Activated CD8-positive, alpha-beta memory T cell treated with anti-CD3 and anti-CD28 coated beads for 36 hours (primary cell): ENCODE data around the gene INSRR. TPM values are rescaled to one million over a fixed set of nuclear protein-coding genes. Genes with fewer than 3 reads are reported as not detected.

Source experiments
- CTCF ChIA-PET: fragments of 350-600 bp; sonication (Branson Sonifier 250); formaldehyde crosslinking; loops from one replicate; lab custom pipeline; 2021; ENCODE audit warnings: antibody characterized with exemption; lab: Charles Lee
- POLR2A ChIA-PET: fragments of 350-600 bp; sonication (Branson Sonifier 250); formaldehyde crosslinking; loops from one replicate; lab custom pipeline; 2021; ENCODE audit warnings: antibody characterized with exemption; lab: Charles Lee
- total RNA-seq, 2 experiments: library from RNA; stranded (reverse); gene quantifications; one replicate each; pipeline ENCODE4 v1.2.3, GENCODE V29; 2021

INSRR gene
- total RNA-seq, 2 experiments from 2014 or later, result not detected

- CTCF ChIA-PET, result interaction anchor here (0.8 to 2.6 kb wide), 8 partner anchors 10 to 118 kb away, joined by 3 to 13 read pairs (median 4); partner anchors contain the start of gene NTRK1
- POLR2A ChIA-PET, result interaction anchor here (0.5 to 1.8 kb wide), 5 partner anchors 9 to 82 kb away, joined by 3 to 19 read pairs (median 5); partner anchors contain the start of genes ISG20L2, METTL25B, NTRK1 and SH2D2A
Observed at GRCh38 chr1:156807627-156808026, 51.3 kb downstream of the INSRR start.

GRCh38 chr1:156806512-156807440, 52.1 kb downstream of the INSRR start:
- ChIA-PET POLR2A (interaction anchor here (1.2 to 1.8 kb wide), 3 partner anchors 54 to 81 kb away, joined by 3 to 5 read pairs (median 4); partner anchors contain the start of genes ISG20L2, METTL25B and NTRK1), CTCF (interaction anchor here (0.6 to 2.6 kb wide), 7 partner anchors 9 to 53 kb away, joined by 3 to 13 read pairs (median 4); partner anchors contain the start of gene NTRK1)

GRCh38 chr1:156805766-156806511, 53.0 kb downstream of the INSRR start:
- POLR2A ChIA-PET, result interaction anchor here (0.6 to 1.3 kb wide), 3 partner anchors 10 to 253 kb away, joined by 3 to 6 read pairs (median 4); partner anchors contain the start of genes NTRK1 and SH2D2A
- CTCF ChIA-PET, result interaction anchor here (0.6 to 2.5 kb wide), 5 partner anchors 10 to 108 kb away, joined by 3 to 8 read pairs (median 4); partner anchors contain the start of gene NTRK1

- ChIA-PET POLR2A (interaction anchor here (0.6 to 1.3 kb wide), 3 partner anchors 12 to 69 kb away, joined by 4 to 6 read pairs (median 6); partner anchors contain the start of genes NTRK1 and SH2D2A), CTCF (interaction anchor here (1.0 to 1.4 kb wide), 3 partner anchors 55 to 79 kb away, joined by 3 to 5 read pairs (median 4); partner anchors contain the start of gene NTRK1)
Observed at GRCh38 chr1:156804572-156805243, 54.2 kb downstream of the INSRR start.

- POLR2A ChIA-PET, result interaction anchor here (0.6 kb wide), 1 partner anchor 68 kb away, joined by 6 read pairs; no protein-coding TSS in a partner anchor
- CTCF ChIA-PET, result interaction anchor here (1.0 to 1.4 kb wide), 2 partner anchors 56 to 78 kb away, joined by 3 to 5 read pairs; no protein-coding TSS in a partner anchor
Observed at GRCh38 chr1:156804026-156804425, 54.9 kb downstream of the INSRR start.

GRCh38 chr1:156803086-156803851, 55.6 kb downstream of the INSRR start:
- CTCF ChIA-PET, result interaction anchor here (1.0 to 8.8 kb wide), 5 partner anchors 19 to 77 kb away, joined by 3 to 79 read pairs (median 3); partner anchors contain the start of genes INSRR and NTRK1

GRCh38 chr1:156802421-156802935, 56.4 kb downstream of the INSRR start:
- ChIA-PET CTCF (interaction anchor here (0.7 to 8.8 kb wide), 7 partner anchors 19 to 125 kb away, joined by 3 to 79 read pairs (median 3); partner anchors contain the start of genes INSRR and NTRK1), POLR2A (interaction anchor here (0.6 to 2.5 kb wide), 4 partner anchors 12 to 219 kb away, joined by 3 to 9 read pairs (median 4); partner anchors contain the start of genes INSRR and NTRK1)

More at GRCh38 chr1:156803086-156803851, 55.6 kb downstream of the INSRR start:
- POLR2A ChIA-PET, result interaction anchor here (0.7 to 2.5 kb wide), 3 partner anchors 11 to 56 kb away, joined by 3 to 9 read pairs (median 4); partner anchors contain the start of genes INSRR and NTRK1

GRCh38 chr1:156801409-156802121, 57.4 kb downstream of the INSRR start:
- POLR2A ChIA-PET, result interaction anchor here (1.0 to 2.5 kb wide), 3 partner anchors 49 to 73 kb away, joined by 3 to 9 read pairs (median 5); partner anchors contain the start of genes INSRR, ISG20L2, METTL25B and NTRK1

GRCh38 chr1:156797212-156797871, 61.6 kb downstream of the INSRR start:
- POLR2A ChIA-PET, result no interaction called here

More at GRCh38 chr1:156801409-156802121, 57.4 kb downstream of the INSRR start:
- CTCF ChIA-PET, result interaction anchor here (0.7 to 8.8 kb wide), 6 partner anchors 11 to 126 kb away, joined by 3 to 79 read pairs (median 4); partner anchors contain the start of genes INSRR and NTRK1

GRCh38 chr1:156796340-156797097, 62.4 kb downstream of the INSRR start:
- ChIA-PET POLR2A (no interaction called here), CTCF (interaction anchor here (0.8 to 8.8 kb wide), 6 partner anchors 11 to 94 kb away, joined by 3 to 79 read pairs (median 9); partner anchors contain the start of genes INSRR and NTRK1)

More at GRCh38 chr1:156797212-156797871, 61.6 kb downstream of the INSRR start:
- CTCF ChIA-PET, result interaction anchor here (0.8 to 8.8 kb wide), 8 partner anchors 10 to 94 kb away, joined by 3 to 79 read pairs (median 6); partner anchors contain the start of genes INSRR and NTRK1

GRCh38 chr1:156795787-156796186, 63.1 kb downstream of the INSRR start:
- ChIA-PET POLR2A (interaction anchor here (1.0 kb wide), 1 partner anchor 27 kb away, joined by 4 read pairs; no protein-coding TSS in a partner anchor), CTCF (interaction anchor here (1.0 to 8.8 kb wide), 6 partner anchors 12 to 95 kb away, joined by 3 to 79 read pairs (median 9); partner anchors contain the start of genes INSRR and NTRK1)

GRCh38 chr1:156795374-156795733, 63.6 kb downstream of the INSRR start:
- POLR2A ChIA-PET, result interaction anchor here (0.7 to 1.0 kb wide), 2 partner anchors 13 to 27 kb away, joined by 4 to 19 read pairs; no protein-coding TSS in a partner anchor
- CTCF ChIA-PET, result interaction anchor here (1.0 to 8.8 kb wide), 6 partner anchors 12 to 106 kb away, joined by 3 to 79 read pairs (median 7); partner anchors contain the start of genes INSRR and NTRK1

GRCh38 chr1:156794506-156795373, 64.2 kb downstream of the INSRR start:
- ChIA-PET POLR2A (interaction anchor here (0.7 to 1.0 kb wide), 2 partner anchors 13 to 26 kb away, joined by 4 to 19 read pairs; no protein-coding TSS in a partner anchor), CTCF (interaction anchor here (0.6 to 8.8 kb wide), 5 partner anchors 31 to 105 kb away, joined by 3 to 79 read pairs (median 3); partner anchors contain the start of genes INSRR and NTRK1)
